Mucosa of stomach (tissue), 1 donor: ENCODE measurements around the gene ABHD12.

ENCODE experiments used
- H3K27me3 ChIP-seq: one replicate; pipeline ENCODE4 v1.7.0; 2013; ENCODE audit warnings: mild to moderate bottlenecking, low read length; ENCODE audit not compliant: control insufficient read depth, insufficient read depth
- H3K36me3 ChIP-seq: one replicate; pipeline ENCODE4 v1.7.0; 2013; ENCODE audit warnings: low read length; ENCODE audit not compliant: control insufficient read depth, insufficient read depth
- H3K4me1 ChIP-seq: one replicate; pipeline ENCODE4 v1.7.0; 2013; ENCODE audit warnings: mild to moderate bottlenecking, low read length; ENCODE audit not compliant: control insufficient read depth, insufficient read depth
- H3K4me3 ChIP-seq: one replicate; pipeline ENCODE4 v1.7.0; 2013; ENCODE audit warnings: low read length
- H3K9ac ChIP-seq: one replicate; pipeline ENCODE4 v1.7.0; 2013; ENCODE audit warnings: mild to moderate bottlenecking, low read length, moderate library complexity
- H3K9me3 ChIP-seq: one replicate; pipeline ENCODE4 v1.7.0; 2013; ENCODE audit warnings: mild to moderate bottlenecking, low read length, moderate library complexity; ENCODE audit not compliant: control insufficient read depth
- donor health status: Pancreatic carcinoma.

The ABHD12 gene

GRCh38 chr20:25303292-25304024 lies 87.2 kb downstream of the ABHD12 start:
- Histone ChIP-seq H3K4me3 (no peak overlapping the region), H3K4me1 (peaks cover 9% of the 10 kb centered on the region), H3K36me3 (no peaks in the 10 kb centered on the region), H3K9me3 (no peaks in the 10 kb centered on the region), H3K9ac (no peak overlapping the region), H3K27me3 (no peaks in the 10 kb centered on the region)

- Histone ChIP-seq H3K36me3 (peaks cover 4% of the 10 kb centered on the region), H3K9me3 (no peaks in the 10 kb centered on the region), H3K9ac (no peak overlapping the region), H3K27me3 (no peaks in the 10 kb centered on the region), H3K4me1 (peaks cover 4% of the 10 kb centered on the region), H3K4me3 (no peak overlapping the region)
These were observed 88.0 kb downstream of the ABHD12 start for GRCh38 chr20:25302596-25302995.

- H3K27me3 ChIP-seq, result no peaks in the 10 kb centered on the region
- H3K9me3 ChIP-seq, result no peaks in the 10 kb centered on the region
- H3K4me1 ChIP-seq, result peaks cover 7% of the 10 kb centered on the region
- no peak overlapping the region for H3K9ac ChIP-seq
- no peak overlapping the region for H3K4me3 ChIP-seq
- H3K36me3 ChIP-seq, result peaks cover 7% of the 10 kb centered on the region
These were observed 89.2 kb downstream of the ABHD12 start for GRCh38 chr20:25301357-25301920.

- Histone ChIP-seq H3K9me3 (no peaks in the 10 kb centered on the region), H3K4me3 (no peak overlapping the region), H3K36me3 (peaks cover 13% of the 10 kb centered on the region), H3K4me1 (peaks cover 15% of the 10 kb centered on the region), H3K27me3 (no peaks in the 10 kb centered on the region), H3K9ac (no peak overlapping the region)
These were observed 90.0 kb downstream of the ABHD12 start for GRCh38 chr20:25300496-25301170.

- no peak overlapping the region for H3K4me3 ChIP-seq
- H3K36me3 ChIP-seq, result peaks cover 15% of the 10 kb centered on the region
- peaks cover 23% of the 10 kb centered on the region for H3K4me1 ChIP-seq
- H3K9me3 ChIP-seq, result no peaks in the 10 kb centered on the region
- H3K27me3 ChIP-seq, result no peaks in the 10 kb centered on the region
- no peak overlapping the region for H3K9ac ChIP-seq
These were observed 90.8 kb downstream of the ABHD12 start for GRCh38 chr20:25299806-25300205.

- Histone ChIP-seq H3K27me3 (no peaks in the 10 kb centered on the region), H3K36me3 (peaks cover 19% of the 10 kb centered on the region), H3K4me3 (no peak overlapping the region), H3K9ac (peak overlapping the region; percentile 22), H3K4me1 (peaks cover 24% of the 10 kb centered on the region), H3K9me3 (no peaks in the 10 kb centered on the region)
These were observed 93.3 kb downstream of the ABHD12 start for GRCh38 chr20:25297141-25297905.

GRCh38 chr20:25296094-25297093 lies 94.2 kb downstream of the ABHD12 start:
- Histone ChIP-seq H3K27me3 (no peaks in the 10 kb centered on the region), H3K4me3 (no peak overlapping the region), H3K9ac (peak overlapping the region; percentile 43), H3K36me3 (peaks cover 19% of the 10 kb centered on the region), H3K4me1 (peaks cover 24% of the 10 kb centered on the region), H3K9me3 (no peaks in the 10 kb centered on the region)

- Histone ChIP-seq H3K36me3 (peaks cover 19% of the 10 kb centered on the region), H3K9me3 (no peaks in the 10 kb centered on the region), H3K27me3 (no peaks in the 10 kb centered on the region), H3K9ac (peak overlapping the region; percentile 43), H3K4me3 (no peak overlapping the region), H3K4me1 (peaks cover 24% of the 10 kb centered on the region)
These were observed 95.1 kb downstream of the ABHD12 start for GRCh38 chr20:25295386-25296093.

- H3K9me3 ChIP-seq, result no peaks in the 10 kb centered on the region
- peaks cover 24% of the 10 kb centered on the region for H3K4me1 ChIP-seq
- H3K36me3 ChIP-seq, result peaks cover 19% of the 10 kb centered on the region
- H3K4me3 ChIP-seq, result no peak overlapping the region
- H3K9ac ChIP-seq, result no peak overlapping the region
- no peaks in the 10 kb centered on the region for H3K27me3 ChIP-seq
These were observed 95.9 kb downstream of the ABHD12 start for GRCh38 chr20:25294459-25295385.

- Histone ChIP-seq H3K4me1 (peaks cover 24% of the 10 kb centered on the region), H3K9ac (no peak overlapping the region)
These were observed 96.7 kb downstream of the ABHD12 start for GRCh38 chr20:25293910-25294458.

More at GRCh38 chr20:25293910-25294458, 96.7 kb downstream of the ABHD12 start:
- Histone ChIP-seq H3K4me3 (no peak overlapping the region), H3K27me3 (no peaks in the 10 kb centered on the region), H3K36me3 (peaks cover 19% of the 10 kb centered on the region), H3K9me3 (no peaks in the 10 kb centered on the region)
